GM19239 (cell line): ENCODE measurements around the gene SLC22A9.

Experiments
- DNase-seq: peaks from one replicate; pipeline ENCODE4 v3.0.0; 2011; ENCODE audit warnings: low spot score; ENCODE audit not compliant: insufficient read length
- FAIRE-seq: peaks from 2 replicates; lab custom pipeline; 2011; peaks lifted over from hg19 to GRCh38; lab: Jason Lieb, UNC

Gene SLC22A9

GRCh38 chr11:63443714-63444113, 74.1 kb downstream of the SLC22A9 start:
- DNase-seq: no peak
- FAIRE-seq: no peak

DNA sequence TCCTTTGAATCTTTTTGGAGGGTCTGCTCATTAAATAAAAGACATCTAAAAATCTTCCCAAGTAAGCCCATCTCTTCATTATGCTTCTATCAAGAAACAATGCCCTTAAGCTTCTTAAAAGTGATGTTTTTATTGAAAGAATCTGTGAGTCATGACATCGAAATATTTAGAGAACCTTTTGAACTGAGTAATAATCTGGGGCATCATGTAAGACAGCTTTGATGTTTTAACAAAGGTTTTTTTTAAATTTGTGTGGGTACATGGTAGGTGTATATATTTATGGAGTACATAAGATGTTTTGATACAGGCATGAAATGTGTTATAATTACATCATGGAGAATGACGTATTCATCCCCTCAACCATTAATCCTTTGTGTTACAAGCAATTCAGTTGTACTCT, 74.6 kb downstream of the SLC22A9 start:
- FAIRE-seq (no peak), DNase-seq (no peak)

DNA sequence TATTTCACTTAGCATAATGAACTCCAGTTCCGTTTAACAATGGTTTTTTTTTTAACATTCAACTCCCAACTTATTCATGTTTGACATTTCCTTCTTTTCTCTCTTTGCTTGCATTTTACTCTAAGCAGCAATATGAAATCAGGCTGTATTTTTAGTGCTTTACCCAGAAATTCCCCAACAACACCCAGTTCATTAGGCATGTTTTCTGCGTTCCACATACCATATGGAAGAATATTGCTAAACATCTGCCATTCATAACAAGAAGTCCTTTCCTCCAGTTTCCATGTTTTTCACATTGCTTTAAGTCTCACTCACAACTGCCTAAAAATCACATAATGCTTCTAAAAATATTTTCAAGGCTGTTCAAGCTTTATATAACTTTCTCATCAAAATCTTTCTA, 75.5 kb downstream of the SLC22A9 start:
- FAIRE-seq (no peak), DNase-seq (no peak)

DNA sequence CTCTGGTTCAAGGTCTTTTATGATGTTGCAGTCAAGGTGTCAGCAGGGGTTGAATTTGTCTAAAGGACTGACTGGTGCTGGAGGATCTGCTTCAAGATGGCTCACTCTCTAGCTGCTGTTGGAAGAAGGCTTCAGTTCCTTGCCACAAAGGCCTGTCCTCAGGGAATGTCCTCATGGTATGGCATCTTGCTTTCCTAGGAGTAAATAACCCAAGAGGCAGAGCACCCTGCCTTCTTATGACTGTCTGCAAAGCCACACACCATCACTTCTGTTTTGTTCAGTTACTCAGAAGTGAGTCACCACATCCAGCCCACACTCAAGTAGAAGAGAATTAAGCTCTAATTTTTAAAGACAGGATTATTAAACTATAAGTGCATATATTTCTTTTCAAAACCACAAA, 76.1 kb downstream of the SLC22A9 start:
- no peak for DNase-seq
- no peak for FAIRE-seq

DNA sequence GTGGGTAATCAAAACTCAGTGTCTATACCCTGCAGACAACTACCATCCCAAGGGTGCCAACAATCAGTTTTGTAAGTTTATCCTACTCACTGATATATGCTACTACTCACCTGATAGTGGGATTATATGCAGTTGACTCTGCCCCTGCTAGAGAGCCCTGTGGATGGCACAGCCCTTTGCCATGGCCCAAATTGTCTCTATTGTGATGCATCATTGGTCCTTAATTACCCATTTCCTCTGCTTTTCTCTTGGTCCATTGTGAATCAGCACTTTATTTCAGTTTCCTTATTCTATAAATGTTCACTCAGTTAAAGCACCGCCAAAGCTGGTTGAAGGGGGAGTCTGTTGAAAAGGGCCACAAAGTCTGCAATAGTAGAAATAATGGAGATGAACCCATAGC, 79.1 kb downstream of the SLC22A9 start:
- no peak for FAIRE-seq

DNA sequence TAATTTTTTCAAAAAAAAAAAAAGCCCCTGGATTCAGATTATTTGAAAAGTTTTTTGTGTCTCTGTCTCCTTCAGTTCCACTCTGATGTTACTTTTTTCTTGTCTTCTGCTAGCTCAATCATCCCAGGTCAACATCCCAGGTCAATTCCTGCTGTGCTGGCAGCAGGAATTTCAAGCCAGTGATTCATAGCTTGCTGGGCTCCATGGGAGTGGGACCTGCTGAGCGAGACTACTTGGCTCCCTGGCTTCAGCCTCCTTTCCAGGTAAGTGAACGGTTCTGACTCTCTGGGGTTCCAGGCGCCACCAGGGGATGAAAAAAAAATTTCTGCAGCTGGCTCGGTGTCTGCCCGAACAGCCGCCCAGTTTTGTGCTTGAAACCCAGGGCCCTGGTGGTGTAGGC, 90.0 kb downstream of the SLC22A9 start:
- no peak for DNase-seq
- FAIRE-seq: no peak

More for the DNA sequence above, 79.1 kb downstream of the SLC22A9 start:
- DNase-seq: no peak
